Measurements from ENCODE around the gene SAMD10. TPM values are rescaled to one million over a fixed set of nuclear protein-coding genes. Genes with fewer than 3 reads are reported as not detected.
"Not testable (repeated sequence)": the region's sequence is repeated elsewhere in the genome, so short reads cannot be mapped to it uniquely, and the experiment has no call there.

SAMD10 gene
- total RNA-seq, 6 experiments from 2014 or later, result 2.7 to 6.7 (median 3.5) TPM

DNA sequence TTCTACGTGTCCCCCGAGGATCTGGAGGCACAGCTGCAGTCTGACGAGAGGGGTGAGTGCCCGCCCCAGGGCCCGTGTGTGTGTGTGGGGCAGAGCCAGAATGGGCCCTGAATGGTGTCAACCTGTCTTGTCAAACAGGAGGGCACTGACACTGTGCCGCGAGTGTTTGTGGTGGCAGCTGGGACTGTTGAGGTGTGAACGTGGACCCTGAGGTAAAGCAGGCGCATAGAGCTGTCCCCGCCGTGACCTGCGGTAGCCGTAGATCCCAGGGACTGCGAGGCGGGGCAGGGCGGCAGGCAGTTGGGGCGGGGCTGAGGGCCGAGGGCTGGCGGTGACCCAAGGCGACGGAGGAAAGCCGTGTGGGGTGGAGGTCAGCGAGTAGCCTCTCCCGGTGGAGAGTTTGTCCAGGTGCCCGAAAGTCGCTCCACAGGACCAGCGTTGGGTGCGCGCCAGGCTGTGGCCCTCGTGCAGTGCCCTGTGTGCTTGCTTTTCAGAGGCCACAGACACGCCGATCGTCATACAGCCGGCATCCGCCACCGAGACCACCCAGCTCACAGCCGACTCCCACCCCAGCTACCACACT, 48.4 kb downstream of the SAMD10 start:
- H3K9me3 ChIP-seq, result no peaks in the 10 kb centered on the region
- ATAC-seq (no peak), DNase-seq (no peak)
- peaks cover 0 to 56% (median 25%) of the 10 kb centered on the region in 4 donors for H3K36me3 ChIP-seq
- H3K4me3 ChIP-seq, result no peak overlapping the region
- intact Hi-C loops (cut with DNase I), result loop anchor here in 1 of 2 donors (10.0 kb wide), 1 partner anchor 46 kb away; no protein-coding TSS in a partner anchor
- H3K27ac ChIP-seq, result no peak overlapping the region
- WGBS (ENCODE audit: insufficient coverage, low coverage, low lambda C conversion rate, missing lambda C conversion rate), result 86% methylated on average over 3 of the region's 37 CpGs
- no peaks in the 10 kb centered on the region for H3K27me3 ChIP-seq
- no peaks in the 10 kb centered on the region for H3K4me1 ChIP-seq
- TF ChIP-seq POLR2A (IDR thresholded peaks at IDR 0.05), result no peak
- TF ChIP-seq, protein P1, sequence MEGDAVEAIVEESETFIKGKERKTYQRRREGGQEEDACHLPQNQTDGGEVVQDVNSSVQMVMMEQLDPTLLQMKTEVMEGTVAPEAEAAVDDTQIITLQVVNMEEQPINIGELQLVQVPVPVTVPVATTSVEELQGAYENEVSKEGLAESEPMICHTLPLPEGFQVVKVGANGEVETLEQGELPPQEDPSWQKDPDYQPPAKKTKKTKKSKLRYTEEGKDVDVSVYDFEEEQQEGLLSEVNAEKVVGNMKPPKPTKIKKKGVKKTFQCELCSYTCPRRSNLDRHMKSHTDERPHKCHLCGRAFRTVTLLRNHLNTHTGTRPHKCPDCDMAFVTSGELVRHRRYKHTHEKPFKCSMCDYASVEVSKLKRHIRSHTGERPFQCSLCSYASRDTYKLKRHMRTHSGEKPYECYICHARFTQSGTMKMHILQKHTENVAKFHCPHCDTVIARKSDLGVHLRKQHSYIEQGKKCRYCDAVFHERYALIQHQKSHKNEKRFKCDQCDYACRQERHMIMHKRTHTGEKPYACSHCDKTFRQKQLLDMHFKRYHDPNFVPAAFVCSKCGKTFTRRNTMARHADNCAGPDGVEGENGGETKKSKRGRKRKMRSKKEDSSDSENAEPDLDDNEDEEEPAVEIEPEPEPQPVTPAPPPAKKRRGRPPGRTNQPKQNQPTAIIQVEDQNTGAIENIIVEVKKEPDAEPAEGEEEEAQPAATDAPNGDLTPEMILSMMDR (IDR thresholded peaks at IDR 0.05), result no peak

DNA sequence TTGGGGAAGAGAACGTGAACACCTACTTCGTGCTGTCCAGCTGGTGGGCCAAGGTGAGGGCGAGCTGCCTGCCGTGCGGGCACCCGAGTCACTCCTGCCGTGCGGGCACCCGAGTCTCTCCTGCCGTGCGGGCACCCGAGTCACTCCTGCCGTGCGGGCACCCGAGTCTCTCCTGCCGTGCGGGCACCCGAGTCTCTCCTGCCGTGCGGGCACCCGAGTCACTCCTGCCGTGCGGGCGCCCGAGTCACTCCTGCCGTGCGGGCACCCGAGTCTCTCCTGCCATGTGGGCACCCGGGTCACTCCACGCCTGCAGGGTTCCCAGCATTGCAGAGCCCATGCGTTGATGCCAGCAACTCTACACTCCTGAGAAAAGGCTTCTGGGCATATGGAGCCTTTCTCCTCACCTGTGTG, 50.0 kb downstream of the SAMD10 start:
- intact Hi-C loops (cut with DNase I); H3K27ac ChIP-seq; ATAC-seq; H3K9me3 ChIP-seq; H3K4me3 ChIP-seq; H3K4me1 ChIP-seq; DNase-seq; H3K27me3 ChIP-seq: not testable (repeated sequence)
- WGBS (ENCODE audit: insufficient coverage, low coverage, low lambda C conversion rate, missing lambda C conversion rate), result 93% methylated on average over 12 of the region's 31 CpGs
- H3K36me3 ChIP-seq, result peaks cover 0 to 45% (median 25%) of the 10 kb centered on the region in 4 donors

DNA sequence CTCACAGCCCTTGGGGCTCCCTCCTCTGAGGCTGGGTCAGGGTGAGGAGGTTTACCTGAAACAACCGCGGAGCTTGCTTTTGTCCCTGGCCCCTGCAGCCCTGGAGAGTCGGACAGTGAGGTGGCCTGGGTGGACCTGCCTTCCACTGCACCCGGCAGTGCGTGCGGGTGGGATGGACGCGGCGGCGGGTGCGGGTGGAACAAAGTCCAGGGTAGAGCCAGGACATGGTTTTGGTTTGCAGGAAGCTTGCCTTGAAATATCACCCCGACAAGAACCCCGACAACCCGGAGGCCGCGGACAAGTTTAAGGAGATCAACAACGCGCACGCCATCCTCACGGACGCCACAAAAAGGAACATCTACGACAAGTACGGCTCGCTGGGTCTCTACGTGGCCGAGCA, 50.4 kb downstream of the SAMD10 start:
- ATAC-seq (no peak), DNase-seq (no peak)
- Histone ChIP-seq H3K9me3 (no peaks in the 10 kb centered on the region), H3K4me1 (no peaks in the 10 kb centered on the region), H3K27ac (no peak overlapping the region), H3K27me3 (no peaks in the 10 kb centered on the region), H3K4me3 (no peak overlapping the region), H3K36me3 (peaks cover 0 to 44% (median 25%) of the 10 kb centered on the region in 4 donors)
- TF ChIP-seq, protein P1 (IDR thresholded peaks at IDR 0.05), result no peak
- no peak for TF ChIP-seq POLR2A (IDR thresholded peaks at IDR 0.05)
- 92% methylated on average over 12 of the region's 26 CpGs for WGBS (ENCODE audit: insufficient coverage, low coverage, low lambda C conversion rate, missing lambda C conversion rate)
- intact Hi-C loops (cut with DNase I), result no loop called here

DNA sequence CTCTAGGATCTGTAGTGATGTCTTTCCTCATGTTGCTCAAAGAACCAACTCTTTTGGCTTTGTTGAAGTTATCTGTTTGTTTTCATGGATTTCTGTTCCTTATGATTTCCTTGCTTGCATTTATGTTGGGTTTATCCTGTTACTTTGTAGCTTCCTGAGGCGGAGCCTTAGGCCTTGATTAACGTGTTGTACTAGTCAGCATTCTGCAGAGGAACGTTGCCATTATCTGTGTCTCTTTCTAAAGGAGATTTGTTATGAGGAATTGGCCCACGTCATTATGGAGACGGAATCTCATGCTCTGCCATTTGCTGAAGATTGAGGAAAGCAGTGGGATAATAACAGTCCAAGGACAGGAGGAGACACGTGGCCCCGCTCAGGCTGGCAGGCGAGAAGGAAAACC, 53.1 kb downstream of the SAMD10 start:
- 75% methylated on average over 7 of the region's 8 CpGs for WGBS (ENCODE audit: insufficient coverage, low coverage, low lambda C conversion rate, missing lambda C conversion rate)
- H3K27ac ChIP-seq, result peak overlapping the region in 1 of 3 donors; percentile 24
- TF ChIP-seq POLR2A (IDR thresholded peaks at IDR 0.05), result no peak
- TF ChIP-seq, protein P1 (IDR thresholded peaks at IDR 0.05), result no peak
- no peaks in the 10 kb centered on the region for H3K4me1 ChIP-seq
- H3K9me3 ChIP-seq, result no peaks in the 10 kb centered on the region
- H3K27me3 ChIP-seq, result no peaks in the 10 kb centered on the region
- H3K4me3 ChIP-seq, result no peak overlapping the region
- ATAC-seq, result peak; percentile 46 to 66 (median 58)
- intact Hi-C loops (cut with DNase I), result no loop called here
- peaks cover 0 to 33% (median 19%) of the 10 kb centered on the region in 4 donors for H3K36me3 ChIP-seq
- no peak for DNase-seq

GRCh38 chr20:63924241-63924640, 55.2 kb downstream of the SAMD10 start:
- Histone ChIP-seq H3K27me3 (no peaks in the 10 kb centered on the region), H3K4me3 (no peak overlapping the region), H3K9me3 (no peaks in the 10 kb centered on the region), H3K36me3 (peaks cover 0 to 14% (median 8%) of the 10 kb centered on the region in 4 donors), H3K27ac (no peak overlapping the region), H3K4me1 (no peaks in the 10 kb centered on the region)
- TF ChIP-seq, protein P1 (IDR thresholded peaks at IDR 0.05), result no peak
- TF ChIP-seq POLR2A (IDR thresholded peaks at IDR 0.05), result no peak
- WGBS (ENCODE audit: insufficient coverage, low coverage, low lambda C conversion rate, missing lambda C conversion rate), result 72% methylated on average over 8 of the region's 9 CpGs
- DNase-seq (no peak), ATAC-seq (no peak)
- intact Hi-C loops (cut with DNase I), result no loop called here

MicroRNAs encoded within 50 kb of the gene (microRNA counts, 767-probe panel; counts per million panel counts)
- microRNA hsa-miR-1914-5p, result 237 counts per million
- 237 counts per million for microRNA hsa-miR-647

Small RNA genes lying within 50 kb of the gene (microRNA-seq; reads per million reads assigned to microRNA genes)
- 0.58 to 0.64 reads per million in 2 donors for gene MIR1914
- 0 reads per million in 2 donors for gene MIR647

Small RNA genes lying within 50 kb of the gene (small RNA-seq; reads per million reads assigned to genes)
- 0 reads per million in 2 experiments for gene MIR647

Other genes starting within 250 kb of the SAMD10 start
- 100 to 1,000 TPM in 2 of 6 experiments, 10 to 100 TPM in 4; 37.0 to 118 (median 65.5) TPM for gene LIME1, start 243.0 kb downstream of the SAMD10 start, total RNA-seq
- 100 to 1,000 TPM in 2 of 6 experiments, 10 to 100 TPM in 4; 36.0 to 180 (median 73.8) TPM for gene SLC2A4RG, start 239.9 kb downstream of the SAMD10 start, total RNA-seq
- 1 to 10 TPM; 1.2 to 4.2 (median 2.4) TPM for gene ZBTB46, start 148.4 kb downstream of the SAMD10 start, total RNA-seq
- not detected for gene ABHD16B, start 118.1 kb downstream of the SAMD10 start, total RNA-seq
- gene TPD52L2, start 114.4 kb downstream of the SAMD10 start, total RNA-seq, result 10 to 100 TPM; 20.1 to 46.8 (median 30.5) TPM
- gene DNAJC5, start 84.5 kb downstream of the SAMD10 start, total RNA-seq, result 10 to 100 TPM; 10.7 to 26.0 (median 15.1) TPM
- gene UCKL1, start 23.2 kb downstream of the SAMD10 start, total RNA-seq, result 10 to 100 TPM; 13.1 to 28.5 (median 16.9) TPM
- 10 to 100 TPM; 10.8 to 16.8 (median 14.0) TPM for gene ZNF512B, start 9.7 kb downstream of the SAMD10 start, total RNA-seq
- gene PRPF6, start 1.5 kb upstream of the SAMD10 start, total RNA-seq, result 10 to 100 TPM; 21.7 to 28.9 (median 24.4) TPM
- 1 to 10 TPM in 1 of 6 experiments, under 1 TPM in 4, not detected in 1; 0.29 to 1.1 (median 0.44) TPM for gene C20orf204, start 56.5 kb upstream of the SAMD10 start, total RNA-seq
- 1 to 10 TPM; 4.1 to 7.8 (median 5.6) TPM for gene SOX18, start 70.0 kb upstream of the SAMD10 start, total RNA-seq
- gene TCEA2, start 83.6 kb upstream of the SAMD10 start, total RNA-seq, result 10 to 100 TPM; 14.8 to 45.6 (median 28.6) TPM
- 10 to 100 TPM in 2 of 6 experiments, 1 to 10 TPM in 4; 2.6 to 10.9 (median 5.7) TPM for gene RGS19, start 99.9 kb upstream of the SAMD10 start, total RNA-seq
- gene OPRL1, start 100.4 kb upstream of the SAMD10 start, total RNA-seq, result under 1 TPM in 5 of 6 experiments, not detected in 1; 0.13 to 0.32 (median 0.25) TPM
- gene LKAAEAR1, start 104.8 kb upstream of the SAMD10 start, total RNA-seq, result not detected
- gene NPBWR2, start 127.9 kb upstream of the SAMD10 start, total RNA-seq, result not detected
- gene MYT1, start 184.8 kb upstream of the SAMD10 start, total RNA-seq, result under 1 TPM in 2 of 6 experiments, not detected in 4; 0.06 to 0.09 TPM